HG03280 (cell line): ENCODE measurements around the gene INPP1.

Source experiments
- ATAC-seq: cut with Tn5 transposase; IDR thresholded peaks from one replicate; pipeline ENCODE4 v1.9.1; 2021; ENCODE audit warnings: mild to moderate bottlenecking, moderate library complexity; ENCODE audit not compliant: unreplicated experiment

The INPP1 gene

DNA sequence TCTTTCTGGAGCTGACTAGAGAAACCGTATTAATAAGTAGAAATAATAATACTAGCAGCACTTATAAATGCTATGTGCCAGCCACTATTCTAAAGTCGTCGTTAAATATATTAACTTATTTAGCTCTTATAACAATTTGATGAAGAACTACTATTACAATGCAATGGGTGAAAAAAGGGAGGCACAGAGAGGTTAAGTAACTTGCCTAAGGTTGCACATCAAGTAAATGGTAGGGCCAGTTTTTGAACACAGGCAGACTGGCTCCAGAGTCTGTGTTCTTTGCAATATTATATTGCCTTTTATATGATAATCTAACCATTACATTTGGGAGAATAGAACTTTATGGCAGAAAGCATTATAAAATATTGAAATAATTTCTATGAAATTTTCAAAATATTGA, 17.6 kb downstream of the INPP1 start:
- ATAC-seq, result no peak

- no peak for ATAC-seq
These were observed 18.2 kb downstream of the INPP1 start for GRCh38 chr2:190361572-190361971.

- ATAC-seq, result no peak
These were observed 19.5 kb downstream of the INPP1 start for GRCh38 chr2:190362894-190363293.

DNA sequence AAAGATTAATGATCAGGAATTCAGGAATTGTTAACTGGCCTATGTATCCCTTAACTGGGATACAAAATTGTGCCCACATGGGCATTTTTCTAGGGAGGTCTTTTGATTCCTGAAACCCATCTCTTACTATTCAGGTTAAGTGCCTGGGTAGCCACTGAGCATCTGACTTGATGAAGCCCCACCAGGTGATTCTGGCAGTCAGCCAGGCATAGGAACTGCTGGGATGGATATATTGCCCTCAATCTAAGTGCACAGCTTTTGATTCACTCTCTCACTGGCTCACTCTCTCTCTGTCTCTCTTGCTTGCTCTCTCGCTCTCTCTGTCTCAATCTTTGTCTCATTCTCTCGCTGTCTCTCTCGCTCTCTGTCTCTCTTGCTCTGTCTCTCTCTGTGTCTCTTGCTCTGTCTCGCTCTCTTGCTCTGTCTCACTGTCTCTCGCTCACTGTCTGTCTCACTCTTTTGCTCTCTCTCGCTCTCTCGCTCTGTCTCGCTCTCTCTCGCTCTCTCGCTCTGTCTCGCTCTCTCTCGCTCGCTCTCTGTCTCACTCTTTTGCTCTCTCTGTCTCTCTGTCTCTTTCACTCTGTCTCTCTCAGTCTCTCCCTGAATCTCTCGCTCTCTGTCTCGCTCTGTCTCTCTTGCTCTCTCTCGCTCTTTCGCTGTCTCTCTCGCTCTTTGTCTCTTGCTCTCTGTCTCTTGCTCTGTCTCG, 22.3 kb downstream of the INPP1 start:
- ATAC-seq, result no peak

GRCh38 chr2:190366248-190366753, 22.9 kb downstream of the INPP1 start:
- ATAC-seq, result no peak

GRCh38 chr2:190367091-190367490, 23.7 kb downstream of the INPP1 start:
- ATAC-seq, result no peak

DNA sequence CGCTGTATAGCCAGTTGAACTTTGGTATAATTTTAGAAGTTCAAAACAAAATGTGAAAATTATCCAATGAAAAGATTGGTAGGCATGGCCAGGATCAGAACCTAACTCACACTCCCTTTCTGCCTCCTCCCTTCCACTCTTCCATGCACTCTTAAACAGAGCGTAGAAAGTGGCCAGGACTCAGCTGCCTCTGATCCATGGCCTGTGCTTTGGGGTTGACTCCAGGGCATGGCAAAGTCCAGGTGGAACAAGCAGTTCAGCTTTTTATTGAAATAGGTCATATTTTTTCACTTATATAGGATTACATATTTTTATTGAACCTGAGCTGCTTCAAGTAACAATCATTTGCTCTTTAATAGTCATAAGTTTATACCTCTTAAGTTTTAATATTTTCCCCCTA, 26.2 kb downstream of the INPP1 start:
- no peak for ATAC-seq

- no peak for ATAC-seq
These were observed 32.7 kb downstream of the INPP1 start for GRCh38 chr2:190376083-190376482.

GRCh38 chr2:190376591-190377245, 33.3 kb downstream of the INPP1 start:
- ATAC-seq, result no peak

DNA sequence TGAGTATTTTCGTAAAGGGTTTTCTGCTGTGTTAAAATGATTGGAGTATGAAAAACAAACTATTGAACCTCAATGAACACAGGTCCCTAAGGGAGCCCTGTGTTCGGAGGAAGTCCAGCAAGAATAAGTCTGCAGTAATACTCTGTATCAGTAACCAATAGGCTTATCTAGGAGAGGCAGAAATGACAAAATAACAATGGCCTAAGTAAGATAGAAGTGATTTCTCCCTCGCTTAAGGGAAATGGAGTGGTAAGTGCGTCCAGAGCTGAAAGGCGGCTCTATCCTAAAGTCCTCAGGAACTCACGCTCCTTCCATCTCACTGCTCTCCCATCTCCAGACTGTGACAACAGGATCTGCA, 35.5 kb downstream of the INPP1 start:
- no peak for ATAC-seq

DNA sequence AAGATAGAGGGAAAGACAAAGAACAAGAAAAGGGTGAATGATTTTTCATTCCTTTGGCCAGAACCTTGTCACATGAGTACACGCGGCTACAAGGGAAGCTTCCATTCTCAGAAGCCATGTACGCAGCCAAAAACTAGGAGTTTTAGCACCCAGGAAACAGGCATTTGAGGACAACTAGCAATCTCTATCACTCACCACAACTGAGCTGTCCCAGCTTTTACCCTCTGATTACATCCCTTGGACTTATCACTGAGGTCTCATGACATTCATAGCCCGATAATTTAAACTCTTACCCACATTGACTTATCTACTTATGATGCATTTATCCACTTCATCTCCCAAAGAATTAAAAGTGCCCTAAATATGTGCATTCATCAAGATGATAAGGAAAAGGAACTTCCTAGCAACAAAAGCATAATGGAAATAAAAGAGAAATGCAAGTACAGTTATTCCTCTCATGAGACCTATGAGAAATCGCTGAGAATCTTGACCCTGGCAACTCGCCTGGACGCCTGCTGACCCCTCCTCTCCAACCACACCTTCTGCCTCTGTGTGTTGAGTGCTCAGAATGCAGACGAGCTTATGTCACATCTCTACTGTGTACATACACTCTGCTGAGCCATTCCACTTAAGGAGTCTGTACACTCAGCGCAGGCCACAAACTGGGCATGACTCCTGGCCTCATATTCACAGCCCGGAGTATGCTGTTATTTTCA, 36.0 kb downstream of the INPP1 start:
- no peak for ATAC-seq

GRCh38 chr2:190380962-190381412, 37.6 kb downstream of the INPP1 start:
- no peak for ATAC-seq

- ATAC-seq, result peak; percentile 91
These were observed 39.5 kb downstream of the INPP1 start for GRCh38 chr2:190382851-190383250.

DNA sequence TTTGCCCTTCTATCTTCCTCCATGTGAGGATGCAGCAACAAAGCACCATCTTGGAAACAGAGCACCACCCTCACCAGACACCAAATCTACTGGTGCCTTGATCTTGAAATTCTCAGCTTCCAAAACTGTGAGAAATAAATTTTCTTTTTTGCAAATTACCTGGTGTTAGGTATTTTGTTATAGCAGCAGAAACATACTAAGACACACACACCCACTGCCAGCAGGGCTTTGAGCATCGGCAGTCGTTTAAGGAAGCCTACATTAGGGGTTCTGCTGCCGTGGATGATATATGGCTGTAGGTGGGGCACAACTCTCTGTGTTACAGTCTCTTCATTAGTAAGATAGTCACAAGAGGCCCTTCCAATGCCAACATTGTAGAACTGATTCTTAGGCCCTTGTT, 44.0 kb downstream of the INPP1 start:
- no peak for ATAC-seq

DNA sequence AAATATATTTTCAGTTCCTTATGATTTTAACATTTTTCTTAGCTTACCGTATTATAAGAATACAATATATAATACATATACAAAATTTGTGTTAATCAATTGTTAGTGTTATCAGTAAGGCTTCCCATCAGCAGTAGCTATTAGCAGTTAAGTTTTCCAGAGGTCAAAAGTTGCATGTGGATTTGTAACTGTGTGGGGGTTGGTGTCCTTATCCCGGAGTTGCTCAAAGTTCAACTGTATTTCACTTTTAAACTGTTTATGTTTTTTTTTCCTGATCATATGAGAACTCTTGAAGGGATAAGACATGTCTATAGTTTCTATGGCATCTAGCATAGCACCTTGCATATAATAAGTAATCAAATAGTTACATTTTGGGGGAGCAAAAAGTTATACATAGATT, 52.9 kb downstream of the INPP1 start:
- no peak for ATAC-seq

DNA sequence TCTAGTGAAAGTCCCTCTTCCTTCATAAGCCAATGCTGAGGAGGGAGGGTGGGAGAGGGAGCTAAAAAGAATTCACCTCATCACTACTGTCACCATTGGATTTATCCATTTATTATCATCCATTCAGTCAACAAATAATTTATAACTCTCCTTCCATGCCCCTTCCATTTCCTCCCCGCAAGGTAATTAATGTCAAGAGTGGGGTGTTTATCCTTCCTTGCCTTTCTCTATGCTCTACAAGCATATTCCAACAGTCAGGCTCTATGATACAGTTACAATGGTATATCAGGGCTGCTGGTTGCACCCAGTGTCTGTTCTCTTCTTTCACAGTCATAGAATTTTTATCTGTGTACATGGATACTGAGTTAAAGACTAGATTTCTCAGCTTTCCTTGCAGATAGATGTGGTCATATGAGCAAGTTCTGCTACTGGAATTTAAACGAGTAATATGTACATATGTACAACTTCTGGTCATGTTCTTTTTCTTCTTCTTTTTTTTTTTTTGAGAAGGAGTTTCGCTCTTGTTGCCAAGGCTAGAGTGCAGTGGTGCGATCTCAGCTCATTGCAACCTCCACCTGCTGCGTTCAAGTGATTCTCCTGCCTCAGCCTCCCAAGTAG, 59.7 kb downstream of the INPP1 start:
- ATAC-seq, result no peak

DNA sequence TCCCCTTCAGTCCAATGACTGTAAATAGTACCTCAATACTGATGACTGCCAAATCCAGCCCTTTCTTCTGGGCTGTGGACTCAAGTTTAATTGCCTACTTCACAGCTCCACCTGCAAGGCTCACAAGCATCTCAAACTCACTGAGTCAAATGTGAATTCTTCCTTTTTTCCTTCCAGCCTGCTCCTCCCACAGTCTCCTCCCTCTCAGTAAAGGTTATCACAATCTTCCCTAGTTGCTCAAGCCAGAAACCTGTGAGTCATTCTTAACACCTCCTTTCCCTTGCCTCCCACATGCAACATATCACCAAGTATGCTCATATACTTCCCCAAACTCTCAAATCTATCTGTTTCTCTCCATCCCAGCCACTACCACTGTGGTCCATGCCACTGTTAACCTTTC, 61.1 kb downstream of the INPP1 start:
- ATAC-seq, result no peak

GRCh38 chr2:190405070-190405469, 61.7 kb downstream of the INPP1 start:
- no peak for ATAC-seq

DNA sequence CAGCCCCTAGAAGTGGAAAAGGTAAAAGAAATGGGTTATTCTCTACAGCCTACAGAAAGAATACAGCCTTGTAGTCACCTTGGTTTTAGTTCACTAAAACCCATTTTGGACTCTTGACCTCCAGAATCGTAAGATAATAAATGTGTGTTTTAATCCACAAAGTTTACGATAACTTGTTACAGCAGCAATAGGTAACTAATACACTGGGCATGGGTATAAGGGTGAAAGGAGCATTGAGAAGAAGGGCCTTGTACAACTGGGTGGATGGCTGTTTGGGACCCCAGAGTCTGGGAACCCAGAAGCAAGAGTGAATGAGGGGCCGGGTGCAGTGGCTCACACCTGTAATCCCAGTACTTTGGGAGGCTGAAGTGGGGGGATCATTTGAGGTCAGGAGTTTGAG, 62.6 kb downstream of the INPP1 start:
- no peak for ATAC-seq

DNA sequence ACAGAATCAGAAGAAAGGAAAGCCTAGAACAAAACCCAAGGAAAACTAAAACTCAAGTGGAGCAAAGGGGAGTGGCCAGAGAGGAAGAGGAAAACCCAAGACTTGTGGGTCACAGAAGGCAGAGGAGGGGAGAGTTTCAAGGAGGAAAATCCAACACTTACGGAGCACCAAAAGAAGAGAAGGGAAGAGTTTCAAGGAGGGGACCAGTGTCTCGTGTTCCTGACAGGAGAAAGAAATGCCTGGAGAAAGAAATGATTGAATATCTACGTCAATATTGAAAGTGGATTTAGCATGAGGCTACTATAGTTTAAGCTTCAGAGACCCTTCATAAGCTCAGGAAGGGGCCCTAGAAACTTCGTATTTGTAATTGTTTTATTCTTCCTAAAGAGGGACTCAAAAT, 63.4 kb downstream of the INPP1 start:
- no peak for ATAC-seq

- no peak for ATAC-seq
These were observed 63.9 kb downstream of the INPP1 start for GRCh38 chr2:190407246-190407661.
